Neural progenitor cell (in vitro differentiated cells): ENCODE data around the gene CASQ1.

ENCODE experiments used
- CTCF ChIP-seq: fragments of 200-600 bp; sonication (generic); IDR thresholded peaks from 2 replicates; pipeline ENCODE4 v1.5.1; 2017; ENCODE audit warnings: antibody characterized with exemption, mild to moderate bottlenecking
- EZH2 ChIP-seq: fragments of 200-600 bp; sonication (generic); IDR thresholded peaks from 2 replicates; pipeline ENCODE4 v1.6.1; 2017; ENCODE audit warnings: antibody characterized with exemption, mild to moderate bottlenecking, moderate library complexity

DNA sequence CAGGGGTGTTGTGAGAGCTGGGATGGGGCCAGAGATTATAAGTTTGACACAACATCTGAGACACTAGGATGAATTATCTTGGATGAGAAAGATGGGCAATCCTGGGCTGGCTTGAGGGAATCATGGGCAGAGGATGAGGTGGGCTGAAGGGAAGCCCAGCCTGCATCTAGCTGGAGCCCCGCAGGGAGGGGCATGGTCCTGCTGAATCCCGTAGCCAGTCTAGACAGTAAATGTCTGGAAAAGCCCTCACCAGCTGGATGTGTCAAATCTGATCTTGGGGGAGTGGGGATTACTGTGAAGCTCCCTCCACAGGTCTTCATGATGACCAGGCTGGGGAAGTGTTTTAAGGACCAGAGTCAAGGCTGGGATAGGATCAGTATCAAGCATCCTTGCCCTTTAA is 3.6 kb upstream of the CASQ1 start:
- TF ChIP-seq CTCF (no peak), EZH2 (no peak)
